SU-DHL-6 (cell line): Measurements from ENCODE around the gene EFCAB6.

Experiments used
- H2AFZ ChIP-seq: fragments of 200-600 bp; sonication (generic); 2 replicates; pipeline ENCODE4 v1.6.1; 2014; ENCODE audit warnings: low read depth, mild to moderate bottlenecking, moderate library complexity, mixed read lengths, antibody characterized with exemption, low read length; ENCODE audit not compliant: severe bottlenecking
- H3F3A ChIP-seq: fragments of 200-600 bp; shearing (Covaris generic); 2 replicates; pipeline ENCODE4 v1.6.0; 2016; ENCODE audit warnings: antibody characterized with exemption, mild to moderate bottlenecking; ENCODE audit not compliant: insufficient read depth
- H3K27ac ChIP-seq: fragments of 200-600 bp; sonication (generic); 2 replicates; pipeline ENCODE4 v1.5.1; 2016; ENCODE audit warnings: low read depth, mild to moderate bottlenecking, low read length, moderate library complexity, mixed read lengths
- H3K27me3 ChIP-seq: fragments of 200-600 bp; sonication (generic), shearing (Covaris generic); 2 replicates; pipeline ENCODE4 v1.6.0; 2014; ENCODE audit warnings: mild to moderate bottlenecking, low read length
- H3K36me3 ChIP-seq: fragments of 200-600 bp; sonication (generic); 2 replicates; pipeline ENCODE4 v1.6.1; 2014; ENCODE audit warnings: mild to moderate bottlenecking, low read length, mixed read lengths
- H3K4me2 ChIP-seq: fragments of 300-600, 200-600 bp; shearing (Covaris generic), sonication (generic); 2 replicates; pipeline ENCODE4 v1.6.0; 2014; ENCODE audit warnings: low read length, low read depth, mild to moderate bottlenecking; ENCODE audit not compliant: poor library complexity, severe bottlenecking
- H3K4me3 ChIP-seq: fragments of 200-600 bp; sonication (generic); 2 replicates; pipeline ENCODE4 v1.5.1; 2014; ENCODE audit warnings: antibody characterized with exemption, low read length, mild to moderate bottlenecking, mixed read lengths; ENCODE audit not compliant: insufficient read depth, poor library complexity, severe bottlenecking
- H3K79me2 ChIP-seq: fragments of 200-600 bp; sonication (generic); 2 replicates; pipeline ENCODE4 v1.6.1; 2014; ENCODE audit warnings: mild to moderate bottlenecking, low read length, moderate library complexity; ENCODE audit not compliant: insufficient read depth
- H3K9ac ChIP-seq: fragments of 200-600 bp; sonication (generic); 2 replicates; pipeline ENCODE4 v1.7.0; 2014; ENCODE audit warnings: mild to moderate bottlenecking, low read length
- H3K9me2 ChIP-seq: fragments of 200-600 bp; sonication (generic); replicated peaks from 2 replicates; pipeline ENCODE4 v1.6.1; 2014; ENCODE audit warnings: low read length; ENCODE audit not compliant: insufficient read depth
- H3K9me3 ChIP-seq: fragments of 200-600 bp; sonication (generic); 2 replicates; pipeline ENCODE4 v1.6.1; 2014; ENCODE audit warnings: low read length, mixed read lengths; ENCODE audit not compliant: insufficient read depth
- H4K20me1 ChIP-seq: fragments of 200-600 bp; sonication (generic); 2 replicates; pipeline ENCODE4 v1.6.1; 2014; ENCODE audit warnings: low read depth, mild to moderate bottlenecking, antibody characterized with exemption, low read length, moderate library complexity, mixed read lengths
- CTCF ChIP-seq: fragments of 200-600 bp; sonication (generic); IDR thresholded peaks from one replicate; pipeline ENCODE4 v1.5.1; 2017; ENCODE audit warnings: antibody characterized with exemption, mild to moderate bottlenecking, low read length, moderate library complexity; ENCODE audit not compliant: insufficient read depth, poor library complexity, severe bottlenecking
- EZH2phosphoT487 ChIP-seq: fragments of 200-600 bp; sonication (generic), shearing (Covaris generic); conservative IDR thresholded peaks from 2 replicates; pipeline ENCODE4 v1.6.1; 2018; ENCODE audit warnings: mild to moderate bottlenecking, antibody characterized with exemption, low read length, moderate library complexity, mixed read lengths

The EFCAB6 gene

GRCh38 chr22:43776081-43776670, 35.9 kb downstream of the EFCAB6 start:
- Histone ChIP-seq H3K9ac (no peak overlapping the region), H3K36me3 (no peaks in the 10 kb centered on the region), H3K9me2 (no peaks in the 10 kb centered on the region), H3K4me3 (no peak overlapping the region), H3K27me3 (no peaks in the 10 kb centered on the region), H3K4me2 (no peak overlapping the region), H3K9me3 (no peaks in the 10 kb centered on the region), H3K27ac (no peak overlapping the region), H2AFZ (no peak overlapping the region), H4K20me1 (no peaks in the 10 kb centered on the region), H3F3A (no peaks in the 10 kb centered on the region), H3K79me2 (no peaks in the 10 kb centered on the region)
- no peak for TF ChIP-seq CTCF
- no peak for TF ChIP-seq EZH2phosphoT487

DNA sequence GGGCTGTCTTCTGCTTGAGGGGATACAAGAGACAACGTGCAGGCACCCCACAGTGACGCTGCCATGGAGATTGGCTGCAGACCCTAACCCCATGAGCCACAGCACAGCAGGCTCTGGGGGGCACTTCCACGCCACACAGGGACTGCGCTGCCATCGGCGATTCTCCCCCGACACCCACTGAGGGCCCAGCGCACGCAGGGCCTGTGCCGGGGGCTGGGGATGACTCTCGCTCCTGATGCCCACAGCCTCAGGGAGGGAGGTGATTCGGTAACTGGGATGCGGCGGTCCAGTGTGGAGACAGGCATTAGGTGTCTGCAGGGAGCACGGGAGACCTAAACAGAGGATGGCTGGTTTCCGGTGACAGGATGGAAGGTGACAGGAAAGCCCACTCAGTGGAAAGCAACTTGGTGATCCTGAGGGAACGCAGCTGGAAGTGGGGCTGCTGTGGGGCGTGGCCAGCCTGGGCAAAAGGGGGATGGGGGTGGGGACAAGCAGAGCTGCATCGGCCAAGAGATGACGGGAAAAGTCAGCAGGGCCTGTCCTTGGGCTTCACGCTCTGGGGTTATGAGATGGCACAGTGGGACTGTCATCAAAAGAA, 37.7 kb downstream of the EFCAB6 start:
- Histone ChIP-seq H4K20me1 (no peaks in the 10 kb centered on the region), H3K27ac (no peak overlapping the region), H3K36me3 (no peaks in the 10 kb centered on the region), H3K4me3 (no peak overlapping the region), H3K27me3 (no peaks in the 10 kb centered on the region), H3K9ac (no peak overlapping the region), H3K9me2 (no peaks in the 10 kb centered on the region), H3K4me2 (no peak overlapping the region), H3F3A (no peaks in the 10 kb centered on the region), H2AFZ (no peak overlapping the region), H3K79me2 (no peaks in the 10 kb centered on the region), H3K9me3 (no peaks in the 10 kb centered on the region)
- no peak for TF ChIP-seq CTCF
- no peak for TF ChIP-seq EZH2phosphoT487

GRCh38 chr22:43772831-43773230, 39.3 kb downstream of the EFCAB6 start:
- H3K4me2 ChIP-seq = no peak overlapping the region
- H4K20me1 ChIP-seq = no peaks in the 10 kb centered on the region
- no peak for TF ChIP-seq CTCF
- no peak for TF ChIP-seq EZH2phosphoT487
- H3K9me2 ChIP-seq = no peaks in the 10 kb centered on the region
- H3K36me3 ChIP-seq = no peaks in the 10 kb centered on the region
- H3K4me3 ChIP-seq = no peak overlapping the region
- H3K9me3 ChIP-seq = no peaks in the 10 kb centered on the region
- H3K9ac ChIP-seq = no peak overlapping the region
- no peaks in the 10 kb centered on the region for H3K27me3 ChIP-seq
- H3F3A ChIP-seq = no peaks in the 10 kb centered on the region
- no peak overlapping the region for H2AFZ ChIP-seq
- H3K79me2 ChIP-seq = no peaks in the 10 kb centered on the region
- H3K27ac ChIP-seq = no peak overlapping the region
